ENCODE measurements around the gene SLFNL1. TPM values are rescaled to one million over a fixed set of nuclear protein-coding genes. Genes with fewer than 3 reads are reported as not detected.
A peak's percentile ranks its signal among the peaks of the same experiment; 100 is the strongest.

Gene SLFNL1
- total RNA-seq, 1 donor from 2014 or later = not detected

DNA sequence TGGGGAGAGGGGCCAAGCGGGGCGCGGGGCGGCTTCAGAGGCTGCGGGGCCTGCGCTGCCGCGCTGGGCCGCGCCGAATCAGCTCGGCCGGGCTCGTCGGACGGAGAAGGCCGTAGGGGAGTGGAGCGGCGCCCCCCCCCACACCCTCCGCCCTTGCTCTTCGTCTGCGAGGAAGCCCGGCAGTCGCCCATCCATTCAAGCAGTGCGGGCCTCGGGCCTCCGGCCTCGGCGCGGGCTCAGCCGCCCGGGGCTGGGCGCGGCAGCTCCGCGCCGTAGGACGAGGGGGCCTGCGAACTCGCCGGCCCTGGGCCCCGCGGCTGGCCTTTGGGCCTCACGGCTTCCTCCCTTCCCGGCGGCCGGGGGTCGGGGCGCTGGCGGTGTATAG lies 41.5 kb downstream of the SLFNL1 start:
- DNase-seq (ENCODE audit: low read depth) = no peak
- peak overlapping the region; percentile 80 for H3K4me3 ChIP-seq (ENCODE audit: low read depth, low read length)
- TF ChIP-seq, protein P1, sequence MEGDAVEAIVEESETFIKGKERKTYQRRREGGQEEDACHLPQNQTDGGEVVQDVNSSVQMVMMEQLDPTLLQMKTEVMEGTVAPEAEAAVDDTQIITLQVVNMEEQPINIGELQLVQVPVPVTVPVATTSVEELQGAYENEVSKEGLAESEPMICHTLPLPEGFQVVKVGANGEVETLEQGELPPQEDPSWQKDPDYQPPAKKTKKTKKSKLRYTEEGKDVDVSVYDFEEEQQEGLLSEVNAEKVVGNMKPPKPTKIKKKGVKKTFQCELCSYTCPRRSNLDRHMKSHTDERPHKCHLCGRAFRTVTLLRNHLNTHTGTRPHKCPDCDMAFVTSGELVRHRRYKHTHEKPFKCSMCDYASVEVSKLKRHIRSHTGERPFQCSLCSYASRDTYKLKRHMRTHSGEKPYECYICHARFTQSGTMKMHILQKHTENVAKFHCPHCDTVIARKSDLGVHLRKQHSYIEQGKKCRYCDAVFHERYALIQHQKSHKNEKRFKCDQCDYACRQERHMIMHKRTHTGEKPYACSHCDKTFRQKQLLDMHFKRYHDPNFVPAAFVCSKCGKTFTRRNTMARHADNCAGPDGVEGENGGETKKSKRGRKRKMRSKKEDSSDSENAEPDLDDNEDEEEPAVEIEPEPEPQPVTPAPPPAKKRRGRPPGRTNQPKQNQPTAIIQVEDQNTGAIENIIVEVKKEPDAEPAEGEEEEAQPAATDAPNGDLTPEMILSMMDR (conservative IDR thresholded peaks at IDR 0.05; ENCODE audit: low read depth, low read length) = no peak

DNA sequence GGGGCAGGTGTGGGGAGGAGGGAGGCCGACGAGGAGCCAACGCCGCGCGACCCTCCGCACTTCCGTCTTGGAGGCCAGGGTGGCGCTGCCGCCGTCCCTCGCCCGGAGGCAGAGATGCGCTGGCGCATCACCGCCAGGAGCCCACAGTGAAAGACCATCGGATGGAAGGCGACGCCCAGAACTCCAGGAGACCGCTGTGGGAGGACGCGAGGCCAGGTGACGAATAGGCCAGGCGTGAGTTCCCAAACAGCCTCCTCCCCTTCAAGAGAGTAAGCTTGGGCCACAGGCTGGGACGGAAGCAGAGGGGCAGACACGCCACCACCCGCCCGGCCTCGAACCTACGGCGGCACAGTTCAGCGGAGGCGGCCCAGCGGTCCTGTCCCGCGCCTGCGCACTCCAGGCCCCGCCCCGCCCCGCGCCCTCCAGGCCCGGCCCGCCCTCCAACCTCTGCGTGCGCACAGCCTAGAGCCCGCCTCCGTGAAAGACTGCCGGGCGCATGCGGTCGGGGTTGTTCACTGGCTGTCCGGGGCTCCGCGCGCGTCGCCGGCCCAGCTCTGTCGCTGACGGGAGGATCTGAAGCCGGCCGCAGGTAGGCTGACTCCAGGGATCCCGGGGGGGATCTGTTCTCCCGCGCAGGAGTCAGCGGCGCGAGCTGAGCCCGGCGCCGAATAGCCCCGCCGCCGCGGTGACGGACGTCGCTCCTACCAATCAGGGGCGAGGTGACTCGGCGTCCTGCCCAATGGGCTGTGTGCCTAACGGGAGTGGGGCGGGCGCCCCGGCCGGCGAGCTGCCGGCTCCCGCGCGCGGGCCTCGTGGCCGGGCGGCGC lies 42.1 kb downstream of the SLFNL1 start, which contains the start of gene CTPS1:
TSS of gene CTPS1 (plus strand) at position 456 of the 827 bp plus-strand sequence. CDS start 3,595 bp downstream, outside the sequence.
- no peak for DNase-seq (ENCODE audit: low read depth)
- peak within 1 kb of the TSS; percentile 80 for H3K4me3 ChIP-seq (ENCODE audit: low read depth, low read length)
- TF ChIP-seq, protein P1 (conservative IDR thresholded peaks at IDR 0.05; ENCODE audit: low read depth, low read length) = no peak

DNA sequence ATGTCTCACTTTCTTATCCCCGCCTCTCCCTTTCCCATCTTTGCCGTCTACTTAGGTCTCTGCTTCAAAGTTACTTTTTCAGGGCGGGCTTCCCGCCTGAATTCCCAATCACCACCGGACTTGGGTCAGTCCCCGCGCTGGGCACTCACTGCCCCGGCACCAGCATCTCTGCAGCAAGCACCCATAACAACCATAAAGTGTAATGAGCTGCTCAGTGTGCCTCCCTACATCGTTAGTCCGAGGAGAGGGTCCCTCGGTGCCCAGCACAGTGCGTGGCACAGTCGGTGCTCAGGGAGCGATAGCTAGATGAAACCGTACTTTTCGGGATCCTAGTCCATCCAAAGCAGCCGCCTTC lies 42.7 kb downstream of the SLFNL1 start:
- peak overlapping the region; percentile 80 for H3K4me3 ChIP-seq (ENCODE audit: low read depth, low read length)
- TF ChIP-seq, protein P1 (conservative IDR thresholded peaks at IDR 0.05; ENCODE audit: low read depth, low read length) = no peak
- no peak for DNase-seq (ENCODE audit: low read depth)

DNA sequence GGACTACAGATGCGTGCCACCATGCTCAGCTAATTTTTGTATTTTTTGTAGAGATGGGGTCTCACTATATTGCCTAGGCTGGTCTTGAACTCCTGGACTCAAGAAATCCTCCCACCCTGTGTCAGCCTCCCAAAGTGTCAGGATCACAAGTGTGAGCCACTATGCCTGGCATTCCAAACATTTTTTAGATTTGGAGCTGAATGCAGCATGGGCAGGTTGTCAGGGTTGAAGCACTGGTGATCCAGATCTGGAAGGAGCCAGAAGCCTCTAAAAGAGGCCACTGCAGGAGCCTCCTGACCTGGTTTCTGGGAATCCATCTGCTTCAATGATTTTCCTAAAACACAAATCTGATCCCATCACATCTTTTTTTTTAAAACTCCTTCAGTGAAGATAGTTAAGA lies 43.8 kb downstream of the SLFNL1 start:
- TF ChIP-seq, protein P1 (conservative IDR thresholded peaks at IDR 0.05; ENCODE audit: low read depth, low read length) = no peak
- DNase-seq (ENCODE audit: low read depth) = no peak
- H3K4me3 ChIP-seq (ENCODE audit: low read depth, low read length) = no peak overlapping the region

DNA sequence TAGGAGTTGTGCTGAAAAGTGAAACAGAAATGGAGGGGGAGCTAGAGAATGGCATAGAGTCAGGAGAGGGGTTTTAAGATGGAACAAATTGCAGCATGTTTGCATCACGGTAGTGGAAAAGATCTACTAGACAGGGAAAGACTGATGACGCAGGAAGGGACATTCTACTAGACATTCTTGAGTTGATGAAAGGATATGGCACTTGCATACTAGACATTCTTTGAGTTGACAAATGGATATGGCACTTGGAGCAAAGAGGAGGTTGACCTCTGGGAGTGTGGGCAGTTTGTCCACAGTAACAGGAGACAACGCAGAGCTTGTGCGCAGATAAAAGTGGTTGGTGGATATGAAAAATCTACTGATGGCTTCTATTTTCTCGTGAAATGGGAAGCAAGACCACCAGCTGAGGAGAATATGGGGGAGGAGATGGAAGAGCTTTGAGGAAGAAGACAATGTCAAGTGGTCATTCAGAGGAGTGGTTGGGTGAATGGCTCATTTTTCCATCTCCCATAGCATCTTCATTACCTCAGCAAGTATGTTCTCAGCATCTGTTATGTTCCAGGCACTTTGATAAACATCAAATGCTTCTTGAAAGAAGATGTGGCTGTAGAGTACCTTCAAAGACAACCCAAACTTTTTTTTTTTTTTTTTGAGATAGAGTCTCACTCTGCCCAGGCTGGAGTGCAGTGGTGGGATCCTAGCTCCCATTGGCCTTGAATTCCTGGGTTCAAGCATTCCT lies 44.4 kb downstream of the SLFNL1 start:
- DNase-seq (ENCODE audit: low read depth) = no peak
- TF ChIP-seq, protein P1 (conservative IDR thresholded peaks at IDR 0.05; ENCODE audit: low read depth, low read length) = no peak
- no peak overlapping the region for H3K4me3 ChIP-seq (ENCODE audit: low read depth, low read length)

DNA sequence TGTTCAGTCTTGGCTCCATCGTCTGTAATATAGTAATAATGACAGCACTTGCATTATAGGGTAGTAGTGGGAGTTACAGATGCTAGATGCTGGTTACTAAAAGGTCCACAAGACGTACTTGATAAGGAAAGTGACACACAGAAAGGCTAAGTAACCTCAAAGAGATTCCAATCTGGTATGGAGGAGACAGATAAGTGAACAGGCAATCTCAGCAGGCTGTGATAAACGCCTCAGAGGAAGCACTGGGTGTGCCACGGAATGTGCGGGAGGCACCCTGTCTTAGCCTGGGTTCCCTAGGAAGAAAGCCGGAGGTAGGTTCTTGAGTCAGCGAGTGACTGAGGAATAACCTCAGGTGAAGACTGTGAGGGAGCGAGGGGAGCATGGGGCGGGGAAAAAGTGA lies 46.6 kb downstream of the SLFNL1 start:
- H3K4me3 ChIP-seq (ENCODE audit: low read depth, low read length) = no peak overlapping the region
- TF ChIP-seq, protein P1 (conservative IDR thresholded peaks at IDR 0.05; ENCODE audit: low read depth, low read length) = no peak
- no peak for DNase-seq (ENCODE audit: low read depth)

Data from epithelial cell of proximal tubule (primary cell).